Heart left ventricle (tissue), 16 donors: ENCODE measurements around the gene RUNX2. TPM values are rescaled to one million over a fixed set of nuclear protein-coding genes. Genes with fewer than 3 reads are reported as not detected.

Experiments used
- ATAC-seq, 4 donors: fragments of 200-7000 bp; cut with Tn5 transposase; one replicate each; pipeline ENCODE4 v1.9.1; 2020 to 2022; ENCODE audit warnings: moderate library complexity in 4 of 4, mild to moderate bottlenecking in 3 of 4, moderate number of reproducible peaks in 1 of 4
- DNase-seq, 5 donors: peaks; one replicate each; pipeline ENCODE4 v3.0.0-alpha.2; 2020
- H3K27ac ChIP-seq, 12 donors: fragments of 200-600 bp; sonication (generic) in 4 of 12; one replicate each; pipeline versions ENCODE4 v1.5.0 to v1.8.0; 2016 to 2022; ENCODE audit warnings: mild to moderate bottlenecking in 2 of 12
- H3K27me3 ChIP-seq, 9 donors: fragments of 200-600 bp; sonication (generic) in 2 of 9; one replicate each; pipeline versions ENCODE4 v1.5.1 to v1.8.0; 2016 to 2022; ENCODE audit warnings: mild to moderate bottlenecking in 3 of 9
- H3K36me3 ChIP-seq, 9 donors: fragments of 200-600 bp; sonication (generic) in 2 of 9; one replicate each; pipeline versions ENCODE4 v1.5.0 to v1.8.0; 2018 to 2022; ENCODE audit warnings: mild to moderate bottlenecking in 2 of 9
- H3K4me1 ChIP-seq, 12 donors: fragments of 200-600 bp; sonication (generic) in 4 of 12; one replicate each; pipeline versions ENCODE4 v1.5.0 to v1.8.0; 2016 to 2022; ENCODE audit warnings: mild to moderate bottlenecking in 3 of 12
- H3K4me3 ChIP-seq, 12 donors: fragments of 200-600 bp; sonication (generic) in 4 of 12; one replicate each; pipeline versions ENCODE4 v1.5.0 to v1.8.0; 2017 to 2022; ENCODE audit warnings: mild to moderate bottlenecking in 9 of 12, moderate library complexity in 4 of 12
- H3K9me3 ChIP-seq, 12 donors: fragments of 200-600 bp; sonication (generic) in 4 of 12; one replicate each; pipeline versions ENCODE4 v1.5.0 to v1.8.0; 2016 to 2022; ENCODE audit warnings: mild to moderate bottlenecking in 1 of 12
- CTCF ChIP-seq, 12 donors: fragments of 200-600 bp; sonication (generic) in 4 of 12; IDR thresholded peaks; one replicate each; pipeline versions ENCODE4 v1.5.0 to v1.8.0; 2018 to 2022; ENCODE audit warnings: antibody characterized with exemption in 12 of 12, mild to moderate bottlenecking in 5 of 12
- POLR2A ChIP-seq, 2 donors: fragments of 450-650 bp; IDR thresholded peaks; one replicate each; pipeline ENCODE4 v1.6.1; 2017; ENCODE audit warnings: antibody characterized with exemption in 2 of 2, mild to moderate bottlenecking in 2 of 2, moderate library complexity in 2 of 2
- WGBS, 4 donors: extraction: QIAGEN DNeasy Blood & Tissue Kit in 2 of 4; methylation state at CpG; one replicate each; pipeline versions ENCODE4 v1.1.5 to v1.1.7; 2013 to 2018; 5-methylcytosine and 5-hydroxymethylcytosine counted together
- intact Hi-C, 10 donors: fragments of 100-400 bp; cut with DNase I; formaldehyde crosslinking; loops; one replicate each; pipeline versions ENCODE4 v1.11.1 to v1.14.2; 2022
- polyA plus RNA-seq, 2 donors: library from polyadenylated mRNA; stranded (reverse); fragments of 200-250 nt; gene quantifications; one replicate each; pipeline ENCODE4 v1.2.3, GENCODE V29; 2013
- total RNA-seq, 9 donors: library from RNA; depleted of rRNA in 2 of 9; stranded (reverse); fragments of >200 nt in 2 of 9; fragmentation: NEBNext Ultra II Directional in 3 of 9; extraction: Animal tissue kit (Norgen Biotek cat#: 25700) in 3 of 9; gene quantifications; one replicate each; pipeline versions ENCODE4 v1.1.0 to v1.2.4, GENCODE V29; 2016 to 2023
- donor health status: ischemic (EF 13 %, LVEDD 7.1; RV severe dilation, severe dysfunction).
- donor health status: healthy with polysubstance abuse.
- donor health status: DM: no; HTN: yes; CAD: no.
- donor health status: DM: no; HTN: no; CAD: no.
- donor health status: ischemic (EF 25% LVEDD 6.9; RV normal size, moderate dysfunction).
- donor health status: ischemic (EF 25% LVEDD 5.7; RV mildly dilated, moderate dysfunction).
- donor health status: healthy.
- donor health status: DM: yes; HTN: yes; CAD: no.
- donor health status: ischemic (EF 35%, LVEDD 5.7; RV mildly dilated, moderate dysfunction).
- donor health status: nonischemic (EF 11% LVEDD 7.7; RV severe dilation, severe dysfunction).
- donor health status: DM: yes; HTN: yes; CAD: no.
- donor health status: PGD.
- donor health status: ischemic (EF 29% LVEDD 5.4; RV normal size, mild dysfunction).
- donor health status: nonischemic (EF 23%, LVEDD 6.1; RV moderate dilation, normal function).

The RUNX2 gene
- total and polyA plus RNA-seq, 11 donors: 0.37 to 3.1 (median 2.0) TPM

- Histone ChIP-seq H3K4me3 (no peak overlapping the region), H3K36me3 (no peaks in the 10 kb centered on the region), H3K9me3 (peaks cover 0 to 12% (median 0%) of the 10 kb centered on the region in 12 donors), H3K27ac (no peak overlapping the region), H3K27me3 (no peaks in the 10 kb centered on the region), H3K4me1 (no peaks in the 10 kb centered on the region)
- intact Hi-C loops: no loop called here
- WGBS, 4 donors: 74 to 86% (median 75%) methylated on average over 3 of the region's 3 CpGs
- TF ChIP-seq CTCF (IDR thresholded peaks at IDR 0.05) (no peak), POLR2A (IDR thresholded peaks at IDR 0.05) (no peak)
- DNase-seq (no peak), ATAC-seq (no peak)
These were observed 60.2 kb downstream of the RUNX2 start for GRCh38 chr6:45388328-45388727.

GRCh38 chr6:45394586-45395095 lies 66.5 kb downstream of the RUNX2 start:
- intact Hi-C loops: no loop called here
- Histone ChIP-seq H3K27ac (no peak overlapping the region), H3K27me3 (peaks cover 0 to 8% (median 0%) of the 10 kb centered on the region in 9 donors), H3K36me3 (no peaks in the 10 kb centered on the region), H3K9me3 (peaks cover 0 to 12% (median 0%) of the 10 kb centered on the region in 12 donors), H3K4me3 (no peak overlapping the region), H3K4me1 (no peaks in the 10 kb centered on the region)
- WGBS, 4 donors: 79 to 93% (median 82%) methylated on average over 4 of the region's 4 CpGs
- TF ChIP-seq CTCF (IDR thresholded peaks at IDR 0.05) (no peak), POLR2A (IDR thresholded peaks at IDR 0.05) (no peak)
- ATAC-seq: no peak
- DNase-seq: no peak

GRCh38 chr6:45398075-45398813 lies 70.1 kb downstream of the RUNX2 start:
- Histone ChIP-seq H3K36me3 (no peaks in the 10 kb centered on the region), H3K27me3 (peaks cover 0 to 8% (median 0%) of the 10 kb centered on the region in 9 donors), H3K4me3 (no peak overlapping the region), H3K27ac (no peak overlapping the region), H3K4me1 (no peaks in the 10 kb centered on the region), H3K9me3 (peaks cover 0 to under 1% (median 0%) of the 10 kb centered on the region in 12 donors)
- DNase-seq (no peak), ATAC-seq (no peak)
- intact Hi-C loops: no loop called here
- TF ChIP-seq POLR2A (IDR thresholded peaks at IDR 0.05) (no peak), CTCF (IDR thresholded peaks at IDR 0.05) (no peak)
- 74 to 78% (median 75%) methylated on average over 2 of the region's 2 CpGs for WGBS, 4 donors

- Histone ChIP-seq H3K36me3 (no peaks in the 10 kb centered on the region), H3K27me3 (peaks cover 0 to 8% (median 0%) of the 10 kb centered on the region in 9 donors), H3K27ac (no peak overlapping the region), H3K4me3 (no peak overlapping the region), H3K9me3 (no peaks in the 10 kb centered on the region), H3K4me1 (no peaks in the 10 kb centered on the region)
- ATAC-seq (no peak), DNase-seq (no peak)
- 76 to 95% (median 78%) methylated on average over 2 of the region's 2 CpGs for WGBS, 4 donors
- no peak for TF ChIP-seq POLR2A (IDR thresholded peaks at IDR 0.05)
- TF ChIP-seq CTCF (IDR thresholded peaks at IDR 0.05): no peak
- intact Hi-C loops: no loop called here
These were observed 71.9 kb downstream of the RUNX2 start for GRCh38 chr6:45400021-45400420.
